Lung microvascular endothelial cell (primary cell): ENCODE data around the gene KCNIP4. TPM values are rescaled to one million over a fixed set of nuclear protein-coding genes. Genes with fewer than 3 reads are reported as not detected.

ENCODE experiments used
- DNase-seq, 2 donors: peaks; one replicate each; pipeline versions ENCODE4 v3.0.0 to v3.0.0-alpha.2; 2010; ENCODE audit warnings: low read depth in 2 of 2
- total RNA-seq: library from RNA; depleted of rRNA; stranded (reverse); fragments of >200 nt; gene quantifications from 2 replicates; pipeline ENCODE4 v1.2.1, GENCODE V29; 2014

KCNIP4 gene
- total RNA-seq, 1 donor from 2014 or later: not detected

- no peak for DNase-seq
Observed at GRCh38 chr4:21692241-21692640, 256.3 kb downstream of the KCNIP4 start.

- no peak for DNase-seq
Observed at GRCh38 chr4:21688596-21689265, 259.8 kb downstream of the KCNIP4 start.

DNA sequence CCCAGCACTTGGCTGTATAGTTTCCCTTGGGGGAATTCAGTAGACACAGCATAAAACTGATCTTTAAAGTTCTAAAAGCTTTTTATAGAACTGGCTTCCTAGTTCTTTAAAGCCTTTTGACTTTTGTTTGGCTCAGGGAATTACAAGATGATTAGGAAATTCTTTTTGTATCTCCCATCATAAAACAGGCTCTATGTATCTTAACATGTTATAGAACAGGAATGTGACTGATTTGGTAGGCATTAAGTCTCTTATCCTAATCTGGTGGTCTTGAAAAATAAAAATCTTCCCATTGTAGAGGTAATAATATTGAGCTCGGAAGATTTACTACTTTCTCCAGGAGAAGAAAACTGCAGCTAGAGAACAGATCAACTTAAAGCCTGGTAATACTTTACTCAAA lies 262.7 kb downstream of the KCNIP4 start:
- DNase-seq: no peak

DNA sequence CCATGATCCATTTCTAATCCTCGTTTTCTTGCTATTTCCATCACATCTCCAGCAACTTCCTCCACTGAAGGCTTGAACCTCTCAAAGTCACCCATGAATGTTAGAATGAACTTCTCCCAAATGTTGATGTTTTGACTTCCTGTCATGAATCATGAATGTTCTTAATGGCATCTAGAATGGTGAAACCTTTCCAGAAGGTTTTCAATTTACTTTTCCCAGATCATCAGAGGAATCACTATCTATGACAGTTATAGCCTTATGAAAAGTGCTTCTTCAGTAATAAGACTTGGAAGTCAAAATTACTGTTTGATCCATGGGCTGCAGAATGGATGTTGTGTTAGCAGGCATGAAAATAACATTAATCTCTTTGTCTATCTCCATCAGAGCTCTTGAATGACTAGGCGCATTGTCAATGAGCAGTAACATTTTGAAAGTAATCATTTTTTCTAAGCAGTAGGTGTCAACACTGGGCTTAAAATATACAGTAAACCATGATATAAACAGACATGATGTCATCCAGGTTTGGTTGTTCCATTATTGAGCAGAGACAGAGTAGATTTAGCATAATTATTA lies 268.2 kb downstream of the KCNIP4 start:
- DNase-seq: no peak

GRCh38 chr4:21678711-21679110 lies 269.9 kb downstream of the KCNIP4 start:
- DNase-seq: no peak

GRCh38 chr4:21677173-21677572 lies 271.4 kb downstream of the KCNIP4 start:
- DNase-seq: no peak

DNA sequence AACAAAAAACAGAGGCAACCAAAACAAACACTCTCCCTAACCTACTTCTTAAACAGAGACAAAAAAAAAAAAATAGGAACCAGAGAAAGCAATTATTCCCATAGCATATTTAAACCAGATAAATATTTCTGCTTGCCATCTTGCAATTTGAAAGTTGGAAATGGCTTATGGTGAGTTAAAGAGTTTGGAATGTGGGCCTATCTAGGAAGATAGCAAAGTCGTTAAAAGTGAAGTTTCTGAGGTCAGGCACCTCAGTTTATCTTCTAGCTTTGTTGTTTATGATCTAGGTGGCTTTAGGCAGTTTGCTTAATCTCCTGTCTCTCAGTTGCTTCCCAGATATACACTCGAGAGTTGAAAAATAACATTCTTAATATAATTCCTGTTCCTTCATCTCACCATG lies 284.2 kb downstream of the KCNIP4 start:
- DNase-seq: no peak

- DNase-seq: peak; percentile 44 to 87
Observed at GRCh38 chr4:21656832-21657231, 291.7 kb downstream of the KCNIP4 start.

GRCh38 chr4:21655031-21655430 lies 293.5 kb downstream of the KCNIP4 start:
- no peak for DNase-seq

GRCh38 chr4:21652508-21653231 lies 295.9 kb downstream of the KCNIP4 start:
- no peak for DNase-seq

DNA sequence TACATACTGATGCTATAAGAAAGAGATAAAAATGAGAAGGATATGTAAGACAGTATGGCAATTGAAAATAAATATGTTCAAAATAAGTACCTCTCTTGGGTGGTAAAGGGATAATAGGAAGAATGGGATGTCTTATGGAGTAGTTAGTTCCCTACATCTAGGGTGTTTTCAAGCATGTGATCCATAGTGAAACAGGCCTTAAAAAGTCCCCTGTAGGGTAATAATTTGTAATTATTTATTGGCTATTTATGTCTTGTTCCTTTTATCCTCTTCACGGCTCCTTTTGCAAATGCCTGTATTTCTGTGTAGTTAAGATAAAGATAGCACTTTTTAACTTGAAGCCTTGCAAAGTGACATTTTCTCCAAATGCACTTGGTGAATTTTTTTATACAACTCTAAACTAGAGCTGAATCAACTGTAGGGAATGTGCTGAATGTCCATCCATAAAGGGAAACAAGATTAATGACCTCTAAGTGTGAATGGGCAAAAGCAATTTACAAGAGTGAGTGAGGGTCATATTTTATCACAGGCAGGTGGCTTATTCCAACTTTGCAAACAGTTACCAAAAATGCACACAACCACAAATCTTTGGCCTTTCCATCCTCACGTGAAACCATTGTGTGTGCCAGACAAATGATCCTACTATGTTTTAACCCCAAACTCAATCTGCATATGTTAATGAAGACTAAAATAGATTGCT lies 299.0 kb downstream of the KCNIP4 start:
- no peak for DNase-seq

- no peak for DNase-seq
Observed at GRCh38 chr4:21645776-21646175, 302.8 kb downstream of the KCNIP4 start.

DNA sequence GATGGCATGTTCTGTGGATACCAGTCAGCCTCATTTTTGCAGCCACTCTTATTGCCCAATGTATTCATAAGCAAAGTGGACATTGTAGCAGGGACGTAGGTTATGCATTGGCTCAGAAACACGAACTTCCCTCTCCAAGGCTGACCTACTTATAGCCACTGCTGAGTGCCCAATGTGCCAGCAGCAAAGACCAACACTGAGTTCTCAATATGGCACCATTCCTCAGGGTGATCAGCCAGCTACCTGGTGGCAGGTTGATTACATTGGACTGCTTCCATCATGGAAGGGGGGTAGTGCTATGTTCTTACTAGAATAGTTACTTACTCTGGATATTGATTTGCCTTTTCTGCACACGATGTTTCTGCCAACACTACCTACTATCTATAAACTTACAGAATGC lies 306.9 kb downstream of the KCNIP4 start:
- no peak for DNase-seq

- no peak for DNase-seq
Observed at GRCh38 chr4:21638171-21638725, 310.3 kb downstream of the KCNIP4 start.

DNA sequence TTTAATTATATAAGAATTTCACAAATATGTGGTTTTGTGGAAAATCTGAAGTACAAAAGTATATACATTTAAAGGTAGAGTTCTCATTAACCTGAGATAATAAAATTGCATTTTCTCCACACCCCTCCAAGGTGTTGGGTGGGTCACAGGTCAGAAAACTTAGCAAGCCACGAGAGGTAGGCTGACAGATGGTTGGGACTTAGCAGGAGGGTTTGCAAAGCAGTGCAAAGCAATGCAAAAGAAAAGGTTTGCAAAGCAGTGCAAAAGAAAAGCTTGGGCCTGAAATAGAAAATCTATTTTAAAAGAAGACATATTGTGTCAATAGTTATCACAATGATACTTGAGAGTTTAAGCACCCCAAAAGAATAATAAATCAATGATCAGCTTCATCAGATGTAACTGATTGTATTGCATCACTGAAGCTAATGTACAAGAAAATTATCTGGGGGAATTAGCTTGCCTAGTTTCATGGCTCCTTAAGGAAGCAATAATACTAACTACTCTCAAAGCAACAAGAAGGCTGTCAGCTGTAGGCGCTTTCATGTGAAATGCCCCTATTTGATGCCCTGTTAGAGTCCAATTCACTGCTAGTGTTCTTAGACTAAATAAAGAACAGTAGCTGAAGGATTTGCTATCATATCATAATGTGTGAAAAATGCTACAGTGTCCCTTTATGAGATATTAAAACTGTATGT lies 319.5 kb downstream of the KCNIP4 start:
- DNase-seq: no peak

- no peak for DNase-seq
Observed at GRCh38 chr4:21628116-21628670, 320.4 kb downstream of the KCNIP4 start.

- DNase-seq: no peak
Observed at GRCh38 chr4:21625447-21625846, 323.1 kb downstream of the KCNIP4 start.

- DNase-seq: no peak
Observed at GRCh38 chr4:21605006-21605405, 343.6 kb downstream of the KCNIP4 start.

DNA sequence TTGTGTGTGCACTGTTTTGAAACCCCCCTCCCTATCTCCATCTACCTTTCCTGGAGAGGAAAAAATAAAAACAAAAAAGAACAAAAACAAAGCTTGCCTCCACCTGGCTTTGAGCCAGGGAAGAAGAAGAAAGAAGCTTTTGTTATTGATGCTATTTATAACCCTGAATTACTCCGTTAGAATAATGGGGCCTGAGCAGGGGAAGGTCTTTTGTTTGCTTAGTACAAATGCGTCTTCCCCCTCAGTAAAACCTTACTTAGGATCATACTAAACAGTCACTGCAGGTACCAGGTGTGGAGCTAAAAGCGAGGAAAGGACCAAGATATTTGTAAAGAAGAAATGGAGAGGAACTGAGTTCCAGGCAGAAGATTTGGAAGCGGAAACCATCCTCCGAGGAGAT lies 352.1 kb downstream of the KCNIP4 start:
- DNase-seq: no peak

GRCh38 chr4:21593671-21594001 lies 354.9 kb downstream of the KCNIP4 start:
- DNase-seq: no peak

DNA sequence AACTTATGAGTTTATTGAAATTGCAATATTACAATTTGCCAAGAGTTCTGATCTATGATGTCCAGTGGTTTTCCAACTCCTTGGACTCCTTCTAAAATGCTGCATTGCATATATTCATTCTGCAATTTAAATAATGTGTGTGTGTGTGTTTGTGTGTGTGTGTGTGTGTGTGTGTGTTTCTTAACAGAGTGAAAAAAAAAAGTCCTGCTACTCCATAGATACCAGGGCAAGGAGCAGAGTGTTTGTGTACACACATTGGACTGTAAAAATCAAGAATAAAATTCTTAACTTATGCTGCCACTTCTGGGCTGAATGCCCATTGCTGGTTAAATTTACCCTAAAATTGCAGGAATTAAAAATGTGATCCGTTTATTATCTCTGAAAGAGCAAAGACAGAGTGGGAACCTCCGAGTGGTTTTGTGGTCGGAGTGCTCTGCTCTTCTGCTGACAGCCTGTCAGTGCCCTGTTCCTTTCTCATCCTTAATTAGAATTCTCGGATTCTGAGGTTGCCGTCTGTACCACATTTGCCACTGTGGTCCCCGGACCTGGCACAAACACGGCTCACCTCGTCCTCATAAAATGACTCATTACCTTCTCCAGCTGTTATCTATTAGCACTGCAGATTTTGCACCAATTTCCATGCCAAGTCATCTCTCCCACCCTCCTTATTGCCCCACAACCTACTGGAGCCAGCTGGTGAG lies 355.5 kb downstream of the KCNIP4 start:
- DNase-seq: no peak
